ENCODE data around the gene F8A2.
"Not testable (repeated sequence)": the region's sequence is repeated elsewhere in the genome, so short reads cannot be mapped to it uniquely, and the experiment has no call there.

Gene F8A2

GRCh38 chrX:155381843-155382528, at the start of gene F8A2:
TSS of gene F8A2 (plus strand) at chrX:155382095. CDS start at chrX:155382115, 20 bp downstream.
- DNase-seq, result not testable (repeated sequence)

- no peak for DNase-seq
Measured at GRCh38 chrX:155333544-155334100, 48.3 kb upstream of the F8A2 start.

GRCh38 chrX:155334486-155335336, 47.2 kb upstream of the F8A2 start, which contains the start of gene CLIC2:
TSS of gene CLIC2 (minus strand) at chrX:155334614. CDS start at chrX:155334427, 187 bp downstream.
- DNase-seq, result no peak

- DNase-seq, result not testable (repeated sequence)
Measured at GRCh38 chrX:155335337-155335712, 46.6 kb upstream of the F8A2 start.

- not testable (repeated sequence) for DNase-seq
Measured at GRCh38 chrX:155345689-155346088, 36.2 kb upstream of the F8A2 start.

GRCh38 chrX:155349448-155349847, 32.4 kb upstream of the F8A2 start:
- DNase-seq, result not testable (repeated sequence)

- not testable (repeated sequence) for DNase-seq
Measured at GRCh38 chrX:155363712-155364111, 18.2 kb upstream of the F8A2 start.

GRCh38 chrX:155373777-155374458, 8.0 kb upstream of the F8A2 start:
- DNase-seq, result not testable (repeated sequence)

- not testable (repeated sequence) for DNase-seq
Measured at GRCh38 chrX:155379802-155380201, 2.1 kb upstream of the F8A2 start.

- DNase-seq, result not testable (repeated sequence)
Measured at GRCh38 chrX:155382529-155382967, 653 bp downstream of the F8A2 start.

- DNase-seq, result no peak
Measured at GRCh38 chrX:155389634-155390033, 7.7 kb downstream of the F8A2 start.

- not testable (repeated sequence) for DNase-seq
Measured at GRCh38 chrX:155394747-155395276, 12.9 kb downstream of the F8A2 start.

- DNase-seq, result no peak
Measured at GRCh38 chrX:155406429-155406828, 24.5 kb downstream of the F8A2 start.

- no peak for DNase-seq
Measured at GRCh38 chrX:155417769-155418168, 35.9 kb downstream of the F8A2 start.

Measured in activated CD4-positive, alpha-beta T cell treated with anti-CD3 and anti-CD28 coated beads for 1 hour (primary cell).